A673 (cell line): ENCODE data around the gene SCYL3.

Source experiments
- CTCF ChIP-seq: fragments of 300-800, 200-600 bp; sonication (generic); conservative IDR thresholded peaks from 2 replicates; pipeline ENCODE4 v1.5.1; 2017; ENCODE audit warnings: low read depth, mild to moderate bottlenecking, antibody characterized with exemption, low read length, moderate library complexity, mixed read lengths
- EZH2 ChIP-seq: fragments of 200-600 bp; sonication (generic); IDR thresholded peaks from 2 replicates; pipeline ENCODE4 v1.6.1; 2017; ENCODE audit warnings: borderline replicate concordance, low read depth, mild to moderate bottlenecking, mixed read lengths, antibody characterized with exemption, low read length; ENCODE audit not compliant: poor library complexity, severe bottlenecking

GRCh38 chr1:169821500-169821899 is 72.2 kb downstream of the SCYL3 start:
- TF ChIP-seq CTCF: no peak
- TF ChIP-seq EZH2: no peak
